SK-N-SH treated with all-trans-retinoic acid at 6 μM for 48 hours (cell line): ENCODE results near the gene PTPN11.

Source experiments
- ATAC-seq: fragments of 200-7000 bp; cut with Tn5 transposase; 3 replicates; pipeline ENCODE4 v1.9.1; 2020; ENCODE audit warnings: mild to moderate bottlenecking, moderate library complexity
- ARNTL ChIP-seq: fragments of 450-650 bp; formaldehyde crosslinking; IDR thresholded peaks from 2 replicates; pipeline ENCODE4 v1.5.0; 2020; ENCODE audit warnings: low read depth, mild to moderate bottlenecking, moderate library complexity, borderline replicate concordance
- BACH2 ChIP-seq: fragments of 250-450 bp; sonication (Bioruptor Pico); IDR thresholded peaks from 2 replicates; pipeline ENCODE4 v1.9.0; 2021; ENCODE audit warnings: mild to moderate bottlenecking, borderline replicate concordance
- CSDC2 ChIP-seq: fragments of 250-450 bp; sonication (Bioruptor Pico); IDR thresholded peaks from 2 replicates; pipeline ENCODE4 v1.5.0; 2020; ENCODE audit warnings: mild to moderate bottlenecking, moderate library complexity
- ESRRG ChIP-seq: fragments of 250-450 bp; sonication (Bioruptor Pico); IDR thresholded peaks from 2 replicates; pipeline ENCODE4 v1.6.1; 2021; ENCODE audit warnings: mild to moderate bottlenecking
- GLIS3 ChIP-seq: fragments of 250-450 bp; sonication (Bioruptor Pico); IDR thresholded peaks from 2 replicates; pipeline ENCODE4 v1.5.0; 2020; ENCODE audit warnings: mild to moderate bottlenecking, moderate library complexity
- ISL1 ChIP-seq: fragments of 250-450 bp; sonication (Bioruptor Pico); IDR thresholded peaks from 2 replicates; pipeline ENCODE4 v2.1.2; 2022; ENCODE audit warnings: mild to moderate bottlenecking, moderate library complexity
- OSR1 ChIP-seq: fragments of 250-450 bp; sonication (Bioruptor Pico); IDR thresholded peaks from 2 replicates; pipeline ENCODE4 v1.8.0; 2022; ENCODE audit warnings: moderate library complexity, mild to moderate bottlenecking, inconsistent platforms
- PPARA ChIP-seq: fragments of 250-450 bp; sonication (Bioruptor Pico); IDR thresholded peaks from 2 replicates; pipeline ENCODE4 v1.5.0; 2020; ENCODE audit warnings: mild to moderate bottlenecking, borderline replicate concordance
- RARB ChIP-seq: fragments of 250-450 bp; sonication (Bioruptor Pico); IDR thresholded peaks from 2 replicates; pipeline ENCODE4 v1.8.0; 2021; ENCODE audit warnings: mild to moderate bottlenecking, moderate library complexity
- SNAI2 ChIP-seq: fragments of 250-450 bp; sonication (Bioruptor Pico); IDR thresholded peaks from 2 replicates; pipeline ENCODE4 v1.5.0; 2020; ENCODE audit warnings: mild to moderate bottlenecking, moderate library complexity
- TCF4 ChIP-seq: fragments of 250-450 bp; sonication (Bioruptor Pico); IDR thresholded peaks from 2 replicates; pipeline ENCODE4 v1.8.0; 2021; ENCODE audit warnings: mild to moderate bottlenecking, moderate library complexity, borderline replicate concordance
- TOX ChIP-seq: fragments of 250-450 bp; sonication (Bioruptor Pico); IDR thresholded peaks from 2 replicates; pipeline ENCODE4 v1.8.0; 2021; ENCODE audit warnings: mild to moderate bottlenecking, moderate library complexity, borderline replicate concordance
- ZFP3 ChIP-seq: fragments of 250-450 bp; sonication (Bioruptor Pico); IDR thresholded peaks from 2 replicates; pipeline ENCODE4 v1.5.0; 2020; ENCODE audit warnings: mild to moderate bottlenecking, moderate library complexity
- ZNF565 ChIP-seq: fragments of 450-650 bp; formaldehyde crosslinking; conservative IDR thresholded peaks from 2 replicates; pipeline ENCODE4 v1.5.0; 2020; ENCODE audit warnings: low read depth, mild to moderate bottlenecking, moderate library complexity
- ZNF70 ChIP-seq: fragments of 450-650 bp; formaldehyde crosslinking; IDR thresholded peaks from 2 replicates; pipeline ENCODE4 v1.5.0; 2020; ENCODE audit warnings: mild to moderate bottlenecking, moderate library complexity
- ZNF8 ChIP-seq: fragments of 450-650 bp; formaldehyde crosslinking; IDR thresholded peaks from 2 replicates; pipeline ENCODE4 v1.5.0; 2020; ENCODE audit warnings: mild to moderate bottlenecking, moderate library complexity
- TF ChIP-seq, protein P1 (sequence below): fragments of 250-450 bp; sonication (Bioruptor Pico); IDR thresholded peaks from 2 replicates; pipeline ENCODE4 v1.5.1; 2020; ENCODE audit warnings: low read depth, mild to moderate bottlenecking, moderate library complexity
- TF ChIP-seq, protein P2 (sequence below): fragments of 250-450 bp; sonication (Bioruptor Pico); IDR thresholded peaks from 2 replicates; pipeline ENCODE4 v1.8.0; 2021; ENCODE audit warnings: low read depth, mild to moderate bottlenecking, moderate library complexity, borderline replicate concordance
- TF ChIP-seq, protein P3 (sequence below): fragments of 250-450 bp; sonication (Bioruptor Pico); IDR thresholded peaks from 2 replicates; pipeline ENCODE4 v1.8.0; 2020; ENCODE audit warnings: mild to moderate bottlenecking, moderate library complexity, borderline replicate concordance
- TF ChIP-seq, protein P4 (sequence below): fragments of 250-450 bp; sonication (Bioruptor Pico); IDR thresholded peaks from 2 replicates; pipeline ENCODE4 v1.5.0; 2020; ENCODE audit warnings: mild to moderate bottlenecking, moderate library complexity
- TF ChIP-seq, protein P5 (sequence below): fragments of 250-450 bp; sonication (Bioruptor Pico); IDR thresholded peaks from 2 replicates; pipeline ENCODE4 v1.5.1; 2021; ENCODE audit warnings: mild to moderate bottlenecking, moderate library complexity

Gene PTPN11

DNA sequence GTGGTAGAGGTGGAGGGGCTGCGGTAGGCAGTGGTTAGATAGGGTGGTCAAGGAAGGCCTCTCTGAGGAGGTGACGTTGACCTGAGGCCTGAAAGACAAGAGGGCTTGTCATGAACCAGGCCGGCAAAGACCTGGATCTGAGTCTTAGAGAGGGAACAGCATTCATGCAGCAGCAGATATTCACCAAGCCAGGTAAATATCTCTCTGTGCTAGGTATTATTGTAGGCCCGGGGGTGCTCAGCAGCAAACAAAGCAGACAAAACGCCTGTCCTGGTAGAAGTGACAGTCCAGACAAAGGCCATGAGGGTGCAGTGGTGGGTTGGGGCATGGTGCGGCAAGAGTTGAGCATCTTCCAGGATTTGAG, 117.6 kb downstream of the PTPN11 start:
- TF ChIP-seq TCF4 (CRISPR knock-in tag) (no peak), OSR1 (CRISPR knock-in tag) (no peak)
- ATAC-seq = no peak

DNA sequence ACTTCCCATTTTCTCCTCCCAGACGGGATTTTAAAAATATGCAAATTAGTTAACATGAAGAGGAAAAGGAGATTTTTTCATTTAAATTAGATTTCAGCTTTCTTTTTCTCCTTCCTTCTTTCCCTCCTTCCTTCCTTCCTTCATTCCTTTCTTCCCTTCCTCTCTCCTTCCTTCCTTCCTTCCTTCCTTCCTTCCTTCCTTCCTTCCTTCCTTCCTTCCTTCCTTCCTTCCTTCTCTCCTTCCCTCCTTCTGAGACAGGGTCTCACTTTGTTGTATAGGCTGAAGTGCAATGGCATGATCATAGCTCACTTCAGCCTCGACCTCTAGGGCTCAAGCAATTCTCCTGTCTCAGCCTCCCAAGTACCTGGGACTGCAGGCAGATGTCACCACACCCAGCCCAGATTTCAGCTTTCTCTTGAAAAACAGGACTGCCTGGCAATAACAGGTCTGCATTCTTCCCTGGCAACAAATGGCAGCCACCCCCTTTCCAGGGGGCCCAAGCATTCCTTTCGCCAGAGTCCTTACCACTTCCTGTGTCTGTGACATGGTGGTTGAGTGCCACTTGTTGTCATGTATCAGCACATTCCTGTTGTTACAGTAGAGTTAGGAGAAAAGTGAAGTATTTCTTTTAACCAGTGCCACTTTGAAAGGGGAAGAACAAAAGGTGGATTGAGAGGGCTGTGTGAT, 119.1 kb downstream of the PTPN11 start:
- peak; percentile 47 for ATAC-seq
- no peak for TF ChIP-seq ISL1
- TF ChIP-seq, protein P1, sequence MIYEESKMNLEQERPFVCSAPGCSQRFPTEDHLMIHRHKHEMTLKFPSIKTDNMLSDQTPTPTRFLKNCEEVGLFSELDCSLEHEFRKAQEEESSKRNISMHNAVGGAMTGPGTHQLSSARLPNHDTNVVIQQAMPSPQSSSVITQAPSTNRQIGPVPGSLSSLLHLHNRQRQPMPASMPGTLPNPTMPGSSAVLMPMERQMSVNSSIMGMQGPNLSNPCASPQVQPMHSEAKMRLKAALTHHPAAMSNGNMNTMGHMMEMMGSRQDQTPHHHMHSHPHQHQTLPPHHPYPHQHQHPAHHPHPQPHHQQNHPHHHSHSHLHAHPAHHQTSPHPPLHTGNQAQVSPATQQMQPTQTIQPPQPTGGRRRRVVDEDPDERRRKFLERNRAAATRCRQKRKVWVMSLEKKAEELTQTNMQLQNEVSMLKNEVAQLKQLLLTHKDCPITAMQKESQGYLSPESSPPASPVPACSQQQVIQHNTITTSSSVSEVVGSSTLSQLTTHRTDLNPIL = no peak
- TF ChIP-seq CSDC2 (CRISPR knock-in tag) = no peak
- no peak for TF ChIP-seq PPARA (CRISPR knock-in tag)
- TF ChIP-seq ZNF70 (CRISPR knock-in tag) = no peak
- TF ChIP-seq OSR1 (CRISPR knock-in tag) = no peak
- no peak for TF ChIP-seq TCF4 (CRISPR knock-in tag)
- TF ChIP-seq, protein P2, sequence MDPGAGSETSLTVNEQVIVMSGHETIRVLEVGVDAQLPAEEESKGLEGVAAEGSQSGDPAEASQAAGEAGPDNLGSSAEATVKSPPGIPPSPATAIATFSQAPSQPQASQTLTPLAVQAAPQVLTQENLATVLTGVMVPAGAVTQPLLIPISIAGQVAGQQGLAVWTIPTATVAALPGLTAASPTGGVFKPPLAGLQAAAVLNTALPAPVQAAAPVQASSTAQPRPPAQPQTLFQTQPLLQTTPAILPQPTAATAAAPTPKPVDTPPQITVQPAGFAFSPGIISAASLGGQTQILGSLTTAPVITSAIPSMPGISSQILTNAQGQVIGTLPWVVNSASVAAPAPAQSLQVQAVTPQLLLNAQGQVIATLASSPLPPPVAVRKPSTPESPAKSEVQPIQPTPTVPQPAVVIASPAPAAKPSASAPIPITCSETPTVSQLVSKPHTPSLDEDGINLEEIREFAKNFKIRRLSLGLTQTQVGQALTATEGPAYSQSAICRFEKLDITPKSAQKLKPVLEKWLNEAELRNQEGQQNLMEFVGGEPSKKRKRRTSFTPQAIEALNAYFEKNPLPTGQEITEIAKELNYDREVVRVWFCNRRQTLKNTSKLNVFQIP = no peak
- no peak for TF ChIP-seq ZNF565 (CRISPR knock-in tag)
- TF ChIP-seq, protein P3, sequence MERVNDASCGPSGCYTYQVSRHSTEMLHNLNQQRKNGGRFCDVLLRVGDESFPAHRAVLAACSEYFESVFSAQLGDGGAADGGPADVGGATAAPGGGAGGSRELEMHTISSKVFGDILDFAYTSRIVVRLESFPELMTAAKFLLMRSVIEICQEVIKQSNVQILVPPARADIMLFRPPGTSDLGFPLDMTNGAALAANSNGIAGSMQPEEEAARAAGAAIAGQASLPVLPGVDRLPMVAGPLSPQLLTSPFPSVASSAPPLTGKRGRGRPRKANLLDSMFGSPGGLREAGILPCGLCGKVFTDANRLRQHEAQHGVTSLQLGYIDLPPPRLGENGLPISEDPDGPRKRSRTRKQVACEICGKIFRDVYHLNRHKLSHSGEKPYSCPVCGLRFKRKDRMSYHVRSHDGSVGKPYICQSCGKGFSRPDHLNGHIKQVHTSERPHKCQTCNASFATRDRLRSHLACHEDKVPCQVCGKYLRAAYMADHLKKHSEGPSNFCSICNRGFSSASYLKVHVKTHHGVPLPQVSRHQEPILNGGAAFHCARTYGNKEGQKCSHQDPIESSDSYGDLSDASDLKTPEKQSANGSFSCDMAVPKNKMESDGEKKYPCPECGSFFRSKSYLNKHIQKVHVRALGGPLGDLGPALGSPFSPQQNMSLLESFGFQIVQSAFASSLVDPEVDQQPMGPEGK (CRISPR knock-in tag) = no peak
- no peak for TF ChIP-seq ESRRG
- TF ChIP-seq, protein P4, sequence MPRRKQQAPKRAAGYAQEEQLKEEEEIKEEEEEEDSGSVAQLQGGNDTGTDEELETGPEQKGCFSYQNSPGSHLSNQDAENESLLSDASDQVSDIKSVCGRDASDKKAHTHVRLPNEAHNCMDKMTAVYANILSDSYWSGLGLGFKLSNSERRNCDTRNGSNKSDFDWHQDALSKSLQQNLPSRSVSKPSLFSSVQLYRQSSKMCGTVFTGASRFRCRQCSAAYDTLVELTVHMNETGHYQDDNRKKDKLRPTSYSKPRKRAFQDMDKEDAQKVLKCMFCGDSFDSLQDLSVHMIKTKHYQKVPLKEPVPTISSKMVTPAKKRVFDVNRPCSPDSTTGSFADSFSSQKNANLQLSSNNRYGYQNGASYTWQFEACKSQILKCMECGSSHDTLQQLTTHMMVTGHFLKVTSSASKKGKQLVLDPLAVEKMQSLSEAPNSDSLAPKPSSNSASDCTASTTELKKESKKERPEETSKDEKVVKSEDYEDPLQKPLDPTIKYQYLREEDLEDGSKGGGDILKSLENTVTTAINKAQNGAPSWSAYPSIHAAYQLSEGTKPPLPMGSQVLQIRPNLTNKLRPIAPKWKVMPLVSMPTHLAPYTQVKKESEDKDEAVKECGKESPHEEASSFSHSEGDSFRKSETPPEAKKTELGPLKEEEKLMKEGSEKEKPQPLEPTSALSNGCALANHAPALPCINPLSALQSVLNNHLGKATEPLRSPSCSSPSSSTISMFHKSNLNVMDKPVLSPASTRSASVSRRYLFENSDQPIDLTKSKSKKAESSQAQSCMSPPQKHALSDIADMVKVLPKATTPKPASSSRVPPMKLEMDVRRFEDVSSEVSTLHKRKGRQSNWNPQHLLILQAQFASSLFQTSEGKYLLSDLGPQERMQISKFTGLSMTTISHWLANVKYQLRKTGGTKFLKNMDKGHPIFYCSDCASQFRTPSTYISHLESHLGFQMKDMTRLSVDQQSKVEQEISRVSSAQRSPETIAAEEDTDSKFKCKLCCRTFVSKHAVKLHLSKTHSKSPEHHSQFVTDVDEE = no peak
- TF ChIP-seq, protein P5, sequence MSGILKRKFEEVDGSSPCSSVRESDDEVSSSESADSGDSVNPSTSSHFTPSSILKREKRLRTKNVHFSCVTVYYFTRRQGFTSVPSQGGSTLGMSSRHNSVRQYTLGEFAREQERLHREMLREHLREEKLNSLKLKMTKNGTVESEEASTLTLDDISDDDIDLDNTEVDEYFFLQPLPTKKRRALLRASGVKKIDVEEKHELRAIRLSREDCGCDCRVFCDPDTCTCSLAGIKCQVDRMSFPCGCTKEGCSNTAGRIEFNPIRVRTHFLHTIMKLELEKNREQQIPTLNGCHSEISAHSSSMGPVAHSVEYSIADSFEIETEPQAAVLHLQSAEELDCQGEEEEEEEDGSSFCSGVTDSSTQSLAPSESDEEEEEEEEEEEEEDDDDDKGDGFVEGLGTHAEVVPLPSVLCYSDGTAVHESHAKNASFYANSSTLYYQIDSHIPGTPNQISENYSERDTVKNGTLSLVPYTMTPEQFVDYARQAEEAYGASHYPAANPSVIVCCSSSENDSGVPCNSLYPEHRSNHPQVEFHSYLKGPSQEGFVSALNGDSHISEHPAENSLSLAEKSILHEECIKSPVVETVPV (CRISPR knock-in tag) = no peak
- no peak for TF ChIP-seq ARNTL (CRISPR knock-in tag)
- no peak for TF ChIP-seq SNAI2
- TF ChIP-seq GLIS3 (CRISPR knock-in tag) = no peak
- no peak for TF ChIP-seq TOX (CRISPR knock-in tag)

DNA sequence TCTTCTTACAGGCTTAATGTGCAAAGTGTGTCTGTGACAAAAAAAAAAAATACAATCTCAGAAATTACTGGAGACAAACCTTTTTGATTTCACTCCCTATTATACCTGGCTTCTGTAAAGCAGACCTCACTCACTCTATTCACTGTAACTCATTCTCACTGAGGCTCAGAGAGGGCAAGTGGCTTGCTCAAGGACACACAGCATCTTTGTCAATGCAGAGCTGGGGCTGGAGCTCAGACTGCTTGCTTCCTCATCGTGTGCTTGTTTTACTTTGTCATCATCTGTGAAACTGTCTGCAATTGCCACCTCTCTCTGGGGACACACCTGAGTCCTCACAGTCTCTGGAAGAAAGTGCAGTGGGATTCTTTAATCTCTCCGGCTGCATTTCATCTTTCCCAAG, 120.0 kb downstream of the PTPN11 start:
- no peak for ATAC-seq
- TF ChIP-seq, protein P5 (CRISPR knock-in tag) = no peak
- TF ChIP-seq, protein P4 = no peak
- TF ChIP-seq ZNF8 (CRISPR knock-in tag) (no peak), BACH2 (no peak), TOX (CRISPR knock-in tag) (no peak), ZFP3 (CRISPR knock-in tag) (no peak), TCF4 (CRISPR knock-in tag) (no peak), ISL1 (no peak), ZNF565 (CRISPR knock-in tag) (no peak), ZNF70 (CRISPR knock-in tag) (no peak), OSR1 (CRISPR knock-in tag) (no peak), RARB (CRISPR knock-in tag) (no peak), GLIS3 (CRISPR knock-in tag) (no peak)
- TF ChIP-seq, protein P3 (CRISPR knock-in tag) = no peak
